HepG2 (cell line): Measurements from ENCODE around the gene HES1. TPM values are rescaled to one million over a fixed set of nuclear protein-coding genes. Genes with fewer than 3 reads are reported as not detected.

Experiments
- ATAC-seq: fragments of 200-7000 bp; cut with Tn5 transposase; 3 replicates; pipeline ENCODE4 v1.9.1; 2020; ENCODE audit warnings: mild to moderate bottlenecking, moderate library complexity
- BruUV-seq: library from RNA; stranded (reverse); fragments of 400-500 nt; replicated peaks from 2 replicates; lab custom pipeline; 2021; lab: Mats Ljungman, UMichigan
- CTCF ChIA-PET: fragments of 300-600 bp; formaldehyde crosslinking; extraction: SDS; loops from one replicate; lab custom pipeline; 2021; ENCODE audit warnings: low total read pairs, inconsistent platforms, low intra/inter-chr PET ratio; lab: Yijun Ruan, JAX
- POLR2A ChIA-PET: fragments of 350-600 bp; sonication (Branson Sonifier 250); formaldehyde crosslinking; loops from one replicate; lab custom pipeline; 2020; ENCODE audit warnings: antibody characterized with exemption, inconsistent platforms; lab: Yijun Ruan, JAX
- DNase-seq: peaks from one replicate; pipeline ENCODE4 v3.0.0-alpha.2; 2015; ENCODE audit warnings: low spot score
- FAIRE-seq: peaks from 3 replicates; lab custom pipeline; 2011; peaks lifted over from hg19 to GRCh38; lab: Jason Lieb, UNC
- H2AFZ ChIP-seq: one replicate; pipeline ENCODE4 v1.6.1; 2011; ENCODE audit warnings: low read length, inconsistent platforms
- H3K27ac ChIP-seq: fragments of 300-600 bp; 3 replicates; pipeline ENCODE4 v1.8.0; 2011; ENCODE audit warnings: mixed run types, mild to moderate bottlenecking, mixed read lengths, low read length, inconsistent platforms; ENCODE audit not compliant: insufficient read depth; ENCODE audit errors: extremely low read length
- H3K27me3 ChIP-seq, 2 experiments: fragments of 200-600 bp in 1 of 2; 2 replicates in 1 of 2; 3 replicates in 1 of 2; pipeline versions ENCODE4 v1.6.0 to v1.8.0; 2011; ENCODE audit warnings: low read length in 2 of 2, mild to moderate bottlenecking in 2 of 2, moderate library complexity in 2 of 2, inconsistent platforms in 1 of 2; ENCODE audit not compliant: insufficient read depth in 2 of 2, control insufficient read depth in 1 of 2
- H3K36me3 ChIP-seq, 2 experiments: fragments of 200-600 bp in 1 of 2; replicated peaks in 1 of 2; 2 replicates in 1 of 2; 3 replicates in 1 of 2; pipeline versions ENCODE4 v1.5.1 to v1.8.0; 2011; ENCODE audit warnings: low read length in 2 of 2, inconsistent platforms in 1 of 2; ENCODE audit not compliant: insufficient read depth in 2 of 2, control insufficient read depth in 1 of 2
- H3K4me1 ChIP-seq: 2 replicates; pipeline ENCODE4 v1.5.1; 2012; ENCODE audit warnings: low read length, inconsistent platforms; ENCODE audit not compliant: insufficient read depth
- H3K4me2 ChIP-seq: 2 replicates; pipeline ENCODE4 v1.6.0; 2011; ENCODE audit warnings: low read depth, low read length, inconsistent platforms
- H3K4me3 ChIP-seq, 3 experiments: fragments of 200-600 bp in 1 of 3; sonication (generic), shearing (Covaris generic) in 1 of 3; replicated peaks in 1 of 3; 2 replicates each; pipeline ENCODE4 v1.5.1; 2011 to 2016; ENCODE audit warnings: low read length in 3 of 3, inconsistent platforms in 2 of 3, low read depth in 2 of 3, mild to moderate bottlenecking in 2 of 3, control low read depth in 1 of 3, mixed read lengths in 1 of 3; ENCODE audit not compliant: insufficient read depth in 1 of 3
- H3K79me2 ChIP-seq: one replicate; pipeline ENCODE4 v1.6.1; 2011; ENCODE audit warnings: low read length, inconsistent platforms; ENCODE audit not compliant: insufficient read depth
- H3K9ac ChIP-seq: 2 replicates; pipeline ENCODE4 v1.6.0; 2011; ENCODE audit warnings: mild to moderate bottlenecking, low read depth, low read length, inconsistent platforms; ENCODE audit not compliant: insufficient read depth
- H3K9me3 ChIP-seq: 2 replicates; pipeline ENCODE4 v1.5.1; 2012; ENCODE audit warnings: mild to moderate bottlenecking, low read length
- H4K20me1 ChIP-seq: 2 replicates; pipeline ENCODE4 v1.6.0; 2011; ENCODE audit warnings: inconsistent platforms, mild to moderate bottlenecking, low read length, moderate library complexity; ENCODE audit not compliant: insufficient read depth
- NBN ChIP-seq: fragments of 450-650 bp; conservative IDR thresholded peaks from 2 replicates; pipeline ENCODE4 v1.6.1; 2017
- ZNF317 ChIP-seq: sonication (generic); formaldehyde crosslinking; IDR thresholded peaks from 2 replicates; pipeline ENCODE4 v1.5.0; 2020; ENCODE audit warnings: mild to moderate bottlenecking, missing genetic modification reagents
- ZNF614 ChIP-seq: IDR thresholded peaks from 2 replicates; pipeline ENCODE4 v1.6.1; 2018; ENCODE audit warnings: missing biosample characterization, missing genetic modification reagents, inconsistent platforms, borderline replicate concordance
- WGBS: methylation state at CpG from one replicate; pipeline ENCODE4 v1.1.6; 2017; ENCODE audit warnings: low lambda C conversion rate; 5-methylcytosine and 5-hydroxymethylcytosine counted together
- in situ Hi-C: cut with HindIII; loops from 2 replicates; pipeline ENCODE4 v1.10.0; 2017; ENCODE audit warnings: low pct_unique_long_range_greater_than_20kb; ENCODE audit not compliant: extremely low pct_ligation_motif_present
- intact Hi-C: fragments of 100-400 bp; cut with micrococcal nuclease; formaldehyde crosslinking; loops from one replicate; pipeline ENCODE4 v1.10.0; 2022; ENCODE audit not compliant: unreplicated experiment
- polyA plus RNA-seq, 8 experiments: library from polyadenylated mRNA; depleted of rRNA in 3 of 8; stranded (reverse) in 7 of 8; unstranded in 1 of 8; fragments of >200 nt; fragmentation: Illumina TruSeq in 4 of 8; extraction: Trizol in 4 of 8; gene quantifications; 2 replicates each; pipeline versions ENCODE4 v1.2.1 to v1.2.3, GENCODE V29; 2011 to 2016; ENCODE audit warnings: low read depth in 4 of 8, missing spikeins in 1 of 8, mixed read lengths in 1 of 8; ENCODE audit not compliant: insufficient read depth in 1 of 8
- total RNA-seq, 5 experiments: library from RNA; depleted of rRNA; stranded (reverse); fragments of >200 nt; fragmentation: Illumina TruSeq; extraction: Trizol; gene quantifications; 2 replicates each; pipeline ENCODE4 v1.2.3, GENCODE V29; 2016; ENCODE audit warnings: low read depth in 1 of 5
- TF ChIP-seq, protein P1 (sequence below): sonication (generic); formaldehyde crosslinking; IDR thresholded peaks from 2 replicates; pipeline ENCODE4 v1.4.0; 2020; ENCODE audit warnings: low read depth, mild to moderate bottlenecking, missing genetic modification reagents
- TF ChIP-seq, protein P2 (sequence below): IDR thresholded peaks from 2 replicates; pipeline ENCODE4 v1.4.0; 2020; ENCODE audit warnings: mild to moderate bottlenecking, missing genetic modification reagents

The HES1 gene
- total and polyA plus RNA-seq, 2 of the 13 experiments (the other 11 are each of a cell fraction or from before 2014, with no cell fraction given), result 15.4 to 19.8 TPM

DNA sequence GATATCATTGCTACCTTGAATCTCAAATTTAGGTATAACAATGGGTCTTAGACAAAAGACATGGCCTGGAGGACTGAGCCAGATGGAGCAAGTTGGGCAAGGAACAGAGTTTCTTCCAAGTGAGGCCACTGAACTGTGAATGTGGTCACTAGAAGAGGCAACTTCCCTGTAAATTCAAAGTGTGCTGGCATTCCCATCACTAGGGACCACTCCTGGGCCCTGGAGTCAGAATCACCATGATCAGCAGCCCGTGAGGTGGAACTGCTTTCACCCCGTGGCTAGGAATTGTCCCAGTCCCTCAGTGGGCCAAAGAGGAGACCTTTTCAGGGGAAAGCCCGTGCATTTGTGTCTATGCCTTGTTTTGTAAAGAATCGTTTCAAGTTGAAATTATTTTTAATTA lies 47.3 kb downstream of the HES1 start:
- no peak for FAIRE-seq
- Histone ChIP-seq H3K9ac (no peak overlapping the region), H3K27me3 (peaks cover 1 to 27% of the 10 kb centered on the region in 2 experiments; a peak in 3 of 5 replicates), H3K27ac (no peak overlapping the region), H3K79me2 (no peaks in the 10 kb centered on the region), H3K9me3 (no peaks in the 10 kb centered on the region), H4K20me1 (no peaks in the 10 kb centered on the region), H3K4me3 (no peak overlapping the region), H2AFZ (no peak overlapping the region), H3K4me2 (no peak overlapping the region), H3K4me1 (no peaks in the 10 kb centered on the region), H3K36me3 (no peaks in the 10 kb centered on the region)
- no peak for DNase-seq
- in situ Hi-C loops (no loop called here), intact Hi-C loops (no loop called here)
- BruUV-seq, result no TSS peak
- TF ChIP-seq ZNF614 (CRISPR knock-in tag) (no peak), ZNF317 (CRISPR knock-in tag) (no peak), NBN (no peak)
- TF ChIP-seq, protein P1, sequence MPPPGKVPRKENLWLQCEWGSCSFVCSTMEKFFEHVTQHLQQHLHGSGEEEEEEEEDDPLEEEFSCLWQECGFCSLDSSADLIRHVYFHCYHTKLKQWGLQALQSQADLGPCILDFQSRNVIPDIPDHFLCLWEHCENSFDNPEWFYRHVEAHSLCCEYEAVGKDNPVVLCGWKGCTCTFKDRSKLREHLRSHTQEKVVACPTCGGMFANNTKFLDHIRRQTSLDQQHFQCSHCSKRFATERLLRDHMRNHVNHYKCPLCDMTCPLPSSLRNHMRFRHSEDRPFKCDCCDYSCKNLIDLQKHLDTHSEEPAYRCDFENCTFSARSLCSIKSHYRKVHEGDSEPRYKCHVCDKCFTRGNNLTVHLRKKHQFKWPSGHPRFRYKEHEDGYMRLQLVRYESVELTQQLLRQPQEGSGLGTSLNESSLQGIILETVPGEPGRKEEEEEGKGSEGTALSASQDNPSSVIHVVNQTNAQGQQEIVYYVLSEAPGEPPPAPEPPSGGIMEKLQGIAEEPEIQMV (CRISPR knock-in tag), result no peak
- TF ChIP-seq, protein P2, sequence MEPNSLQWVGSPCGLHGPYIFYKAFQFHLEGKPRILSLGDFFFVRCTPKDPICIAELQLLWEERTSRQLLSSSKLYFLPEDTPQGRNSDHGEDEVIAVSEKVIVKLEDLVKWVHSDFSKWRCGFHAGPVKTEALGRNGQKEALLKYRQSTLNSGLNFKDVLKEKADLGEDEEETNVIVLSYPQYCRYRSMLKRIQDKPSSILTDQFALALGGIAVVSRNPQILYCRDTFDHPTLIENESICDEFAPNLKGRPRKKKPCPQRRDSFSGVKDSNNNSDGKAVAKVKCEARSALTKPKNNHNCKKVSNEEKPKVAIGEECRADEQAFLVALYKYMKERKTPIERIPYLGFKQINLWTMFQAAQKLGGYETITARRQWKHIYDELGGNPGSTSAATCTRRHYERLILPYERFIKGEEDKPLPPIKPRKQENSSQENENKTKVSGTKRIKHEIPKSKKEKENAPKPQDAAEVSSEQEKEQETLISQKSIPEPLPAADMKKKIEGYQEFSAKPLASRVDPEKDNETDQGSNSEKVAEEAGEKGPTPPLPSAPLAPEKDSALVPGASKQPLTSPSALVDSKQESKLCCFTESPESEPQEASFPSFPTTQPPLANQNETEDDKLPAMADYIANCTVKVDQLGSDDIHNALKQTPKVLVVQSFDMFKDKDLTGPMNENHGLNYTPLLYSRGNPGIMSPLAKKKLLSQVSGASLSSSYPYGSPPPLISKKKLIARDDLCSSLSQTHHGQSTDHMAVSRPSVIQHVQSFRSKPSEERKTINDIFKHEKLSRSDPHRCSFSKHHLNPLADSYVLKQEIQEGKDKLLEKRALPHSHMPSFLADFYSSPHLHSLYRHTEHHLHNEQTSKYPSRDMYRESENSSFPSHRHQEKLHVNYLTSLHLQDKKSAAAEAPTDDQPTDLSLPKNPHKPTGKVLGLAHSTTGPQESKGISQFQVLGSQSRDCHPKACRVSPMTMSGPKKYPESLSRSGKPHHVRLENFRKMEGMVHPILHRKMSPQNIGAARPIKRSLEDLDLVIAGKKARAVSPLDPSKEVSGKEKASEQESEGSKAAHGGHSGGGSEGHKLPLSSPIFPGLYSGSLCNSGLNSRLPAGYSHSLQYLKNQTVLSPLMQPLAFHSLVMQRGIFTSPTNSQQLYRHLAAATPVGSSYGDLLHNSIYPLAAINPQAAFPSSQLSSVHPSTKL (CRISPR knock-in tag), result no peak
- no peak for ATAC-seq
- WGBS, result 8% methylated on average over 4 of the region's 4 CpGs
- ChIA-PET CTCF (no interaction called here), POLR2A (no interaction called here)
